Stimulated activated CD4-positive, alpha-beta T cell treated with anti-CD3 and anti-CD28 coated beads, Interleukin-1b, Interleukin-23, amount 100 ng/mL, for 48 hours (primary cell): ENCODE results near the gene GEMIN8.

Source experiments
- DNase-seq: peaks from one replicate; pipeline ENCODE4 v3.0.0-alpha.2; 2020

Gene GEMIN8, protein sequence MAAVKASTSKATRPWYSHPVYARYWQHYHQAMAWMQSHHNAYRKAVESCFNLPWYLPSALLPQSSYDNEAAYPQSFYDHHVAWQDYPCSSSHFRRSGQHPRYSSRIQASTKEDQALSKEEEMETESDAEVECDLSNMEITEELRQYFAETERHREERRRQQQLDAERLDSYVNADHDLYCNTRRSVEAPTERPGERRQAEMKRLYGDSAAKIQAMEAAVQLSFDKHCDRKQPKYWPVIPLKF

DNA sequence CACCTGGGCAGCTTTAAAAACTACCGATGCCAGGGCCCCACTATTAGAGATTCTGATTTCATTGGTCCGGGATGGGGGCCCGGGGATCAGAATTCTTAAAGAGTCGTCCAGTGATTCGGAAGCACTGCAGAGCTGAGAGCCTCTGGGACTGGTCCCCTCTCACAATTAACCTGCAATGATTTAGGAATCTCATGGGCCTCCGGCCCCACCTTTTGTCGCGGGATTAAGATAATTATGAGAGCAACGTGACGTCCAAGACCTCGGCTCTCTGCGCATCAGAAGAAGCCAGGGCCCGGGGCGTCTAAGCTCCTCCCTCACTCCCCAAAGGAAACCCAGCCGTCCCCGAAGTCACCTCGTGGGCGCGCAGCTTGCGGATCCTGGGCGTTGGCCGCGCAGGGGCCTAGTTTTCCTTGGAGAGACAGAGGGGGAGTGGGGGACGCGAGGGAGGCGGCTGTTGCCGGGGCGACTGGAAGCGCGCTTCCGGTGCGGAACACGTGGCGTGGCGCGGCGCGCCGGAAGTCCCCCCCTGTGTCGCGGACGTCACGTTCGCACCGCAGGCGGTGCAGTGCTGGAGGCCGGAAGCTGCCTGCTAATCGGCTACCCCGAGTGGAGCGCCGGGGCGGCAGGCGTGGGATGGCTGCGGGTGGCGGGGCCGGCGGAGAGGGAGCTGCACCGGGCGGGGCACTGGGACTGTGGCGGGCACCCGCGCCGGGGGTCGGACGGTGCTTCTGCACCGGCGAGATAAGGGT is at the start of gene GEMIN8:
TSS of gene GEMIN8 (minus strand) at position 468 of the 749 bp plus-strand sequence. CDS start 8,414 bp downstream, outside the sequence.
- peak; percentile 85 for DNase-seq

DNA sequence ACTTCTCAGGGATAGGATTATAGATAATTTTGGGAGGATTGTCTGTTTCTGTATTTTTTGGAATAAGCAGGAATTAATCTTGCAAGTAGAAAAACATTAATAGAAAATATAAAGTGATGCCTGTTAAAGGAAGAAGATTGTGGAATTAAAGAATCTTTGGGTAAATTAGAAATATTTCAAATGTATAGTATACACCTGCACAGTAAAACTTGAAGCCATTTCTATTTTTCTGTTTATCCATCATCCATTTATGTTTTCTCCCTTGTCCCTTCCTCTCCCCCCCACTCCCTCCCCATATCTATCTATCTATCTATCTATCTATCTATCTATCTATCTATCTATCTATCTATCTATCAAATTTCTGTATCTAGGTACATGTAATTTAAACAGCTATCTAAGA is 46.9 kb upstream of the GEMIN8 start:
- DNase-seq: no peak

DNA sequence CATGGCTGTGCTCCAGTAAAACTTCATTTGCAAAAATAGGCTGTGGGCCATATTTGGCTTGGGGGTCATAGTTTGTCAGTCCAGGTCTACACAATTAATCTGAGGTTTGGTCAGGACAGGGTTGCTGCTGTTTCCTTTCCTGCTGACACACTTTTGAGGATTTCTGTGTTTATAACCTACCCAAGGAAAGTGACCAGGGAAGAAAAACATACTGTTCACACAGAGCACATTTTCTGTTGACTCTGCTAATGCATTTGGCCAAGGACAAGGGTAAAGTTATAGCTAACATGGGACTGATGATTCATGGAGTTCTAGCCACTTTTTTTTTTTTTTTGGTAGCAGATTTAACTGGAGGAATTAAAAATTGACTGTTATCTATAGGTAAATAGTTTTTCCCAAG is 43.9 kb upstream of the GEMIN8 start:
- DNase-seq: no peak

DNA sequence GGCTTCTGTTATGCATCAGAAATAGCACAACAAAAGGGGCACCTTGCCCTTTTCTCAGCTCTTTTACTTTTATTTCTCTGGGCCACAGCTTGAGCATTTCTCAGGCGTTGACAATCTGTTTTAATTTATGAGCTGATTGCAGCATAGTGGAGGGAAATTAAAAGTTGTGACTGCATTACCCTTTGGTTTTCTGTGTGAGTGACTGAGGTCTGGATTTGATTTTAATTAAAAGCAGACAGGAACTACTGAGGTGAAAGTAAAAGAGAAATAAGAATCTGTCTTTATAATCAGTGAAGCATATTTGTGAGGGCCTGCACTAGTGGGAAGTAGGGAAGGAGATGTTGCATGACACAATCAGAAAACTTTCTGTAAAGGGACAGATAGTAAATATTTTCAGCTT is 43.4 kb upstream of the GEMIN8 start:
- no peak for DNase-seq

DNA sequence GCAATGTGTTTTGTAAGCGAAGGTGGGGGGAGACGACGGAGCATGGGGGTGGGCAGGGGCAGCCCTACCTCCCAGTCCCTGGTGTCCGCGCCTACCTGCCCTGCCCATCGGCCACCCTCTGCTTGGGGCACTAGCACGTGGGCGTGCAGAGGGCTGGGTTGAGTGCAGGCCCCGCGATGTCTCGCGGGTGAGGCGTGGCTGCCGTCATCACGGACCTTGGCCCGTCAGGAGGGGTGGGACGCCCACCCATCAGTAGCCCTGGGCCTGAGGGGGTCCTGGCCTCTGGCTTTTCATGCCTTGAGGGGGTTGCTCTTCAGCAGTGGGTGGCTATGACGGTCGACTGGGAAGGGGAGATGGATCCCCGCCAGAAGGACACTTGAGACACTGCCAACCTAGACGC is 36.1 kb upstream of the GEMIN8 start:
- DNase-seq: no peak

DNA sequence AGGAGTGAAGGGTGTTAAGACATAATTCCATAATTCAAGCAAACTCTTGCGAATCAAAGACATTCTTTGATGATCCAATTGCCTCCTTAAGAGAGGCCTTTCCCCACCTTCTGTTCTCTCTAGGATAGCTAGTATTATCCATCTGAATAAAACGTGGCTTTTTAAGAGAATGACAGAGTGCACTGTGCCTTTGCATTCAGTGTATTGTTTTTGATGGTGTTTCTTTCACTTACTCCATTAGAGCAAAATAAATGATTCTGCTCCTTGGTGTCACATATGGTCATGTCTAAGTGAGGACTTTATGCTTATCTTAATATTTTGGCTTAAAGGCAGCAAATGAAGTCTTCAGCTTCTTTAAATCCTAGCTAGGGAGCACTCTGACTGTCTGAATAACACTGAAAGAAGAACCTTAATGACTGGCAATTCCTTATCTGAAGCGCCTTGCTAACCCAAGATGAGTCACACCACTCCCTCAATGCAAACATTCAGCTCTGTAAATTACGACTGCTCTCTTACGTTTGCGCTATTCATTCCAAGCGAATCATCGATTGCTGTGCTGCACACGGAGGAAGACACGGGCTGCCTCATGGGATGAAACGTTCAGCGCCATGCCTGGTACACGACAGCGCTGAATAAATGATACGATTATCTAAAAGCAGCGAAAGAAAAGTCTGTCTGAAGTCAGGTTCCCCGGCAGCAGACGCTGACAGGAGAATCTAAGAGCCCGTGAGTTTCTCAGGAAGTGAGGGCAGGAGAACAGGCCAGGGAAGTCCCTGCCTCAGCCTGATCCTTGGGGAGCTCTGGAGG is 35.1 kb upstream of the GEMIN8 start:
- no peak for DNase-seq

DNA sequence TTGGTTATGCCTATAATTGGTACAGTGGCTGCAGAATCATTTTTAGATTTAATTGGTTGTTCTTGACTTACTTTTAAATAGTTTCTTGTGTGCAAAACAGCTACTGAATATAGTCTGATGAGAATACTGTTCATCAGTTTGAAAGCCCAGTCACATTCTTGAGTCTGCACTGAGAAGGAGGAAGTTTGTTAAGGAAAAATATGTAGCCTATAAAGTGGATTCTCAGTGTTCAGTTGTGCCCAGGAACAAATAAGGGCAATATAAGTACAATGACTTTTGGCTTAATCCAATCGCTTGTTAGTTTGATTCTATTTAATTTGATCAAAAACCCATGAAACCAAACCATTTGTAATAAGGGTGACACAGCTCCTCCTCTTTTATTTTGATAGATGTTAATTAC is 32.8 kb upstream of the GEMIN8 start:
- DNase-seq: no peak

DNA sequence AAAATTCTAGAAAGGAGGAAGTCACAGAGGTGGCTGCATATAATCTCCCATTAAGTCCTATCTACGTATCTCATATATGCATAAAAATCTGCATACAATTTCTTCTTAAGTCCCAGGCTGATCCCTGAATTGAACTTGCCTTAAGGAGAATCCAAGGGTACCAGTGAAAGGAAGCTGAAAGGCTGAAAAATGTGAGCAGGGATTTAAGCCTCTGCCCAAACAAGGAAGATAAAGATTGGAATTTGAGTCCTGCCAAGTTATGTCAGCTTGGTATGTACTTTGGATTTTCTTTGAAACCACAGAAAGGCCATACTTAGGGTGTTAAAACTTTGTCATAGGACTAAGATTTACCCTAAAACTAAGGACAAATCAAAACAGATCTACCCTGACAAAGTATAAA is 26.5 kb upstream of the GEMIN8 start:
- DNase-seq: no peak

DNA sequence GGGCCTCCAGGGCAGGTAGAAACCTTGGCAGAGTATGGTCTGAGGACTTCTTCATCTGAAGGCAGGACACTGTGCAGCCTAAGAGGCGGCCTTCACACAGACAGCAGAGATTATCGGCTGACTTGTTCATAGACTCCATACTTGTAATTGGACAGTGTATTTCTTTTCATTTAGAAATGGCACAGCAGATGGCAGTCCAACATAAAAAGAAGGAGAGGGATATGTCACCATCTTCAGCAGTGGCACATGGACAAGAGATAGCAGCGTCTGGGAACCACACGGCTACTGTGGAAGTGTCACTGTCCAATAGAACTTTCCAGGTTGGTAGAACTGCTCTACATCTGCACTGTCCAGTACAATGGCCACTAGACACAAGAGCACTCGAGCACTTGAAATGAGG is 21.7 kb upstream of the GEMIN8 start:
- DNase-seq: no peak

DNA sequence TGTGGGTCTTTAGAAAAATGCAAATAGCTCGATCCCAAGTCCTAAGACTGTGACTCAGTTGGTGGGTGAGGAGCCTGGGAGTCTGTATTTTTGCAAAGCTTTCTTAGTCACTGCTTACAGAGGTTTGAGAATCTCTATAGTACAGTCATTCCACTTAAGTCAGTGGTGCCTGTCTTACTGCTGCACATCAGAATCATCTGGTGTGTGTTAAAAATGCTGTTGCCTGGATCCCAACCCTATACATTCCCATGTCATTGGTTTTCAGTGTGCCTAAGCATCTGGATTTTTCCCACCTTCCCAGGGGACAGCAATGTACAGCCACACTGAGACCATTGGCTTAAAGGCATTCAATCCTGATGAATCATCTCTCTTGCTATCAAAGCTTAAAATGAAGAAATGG is 21.0 kb upstream of the GEMIN8 start:
- no peak for DNase-seq

DNA sequence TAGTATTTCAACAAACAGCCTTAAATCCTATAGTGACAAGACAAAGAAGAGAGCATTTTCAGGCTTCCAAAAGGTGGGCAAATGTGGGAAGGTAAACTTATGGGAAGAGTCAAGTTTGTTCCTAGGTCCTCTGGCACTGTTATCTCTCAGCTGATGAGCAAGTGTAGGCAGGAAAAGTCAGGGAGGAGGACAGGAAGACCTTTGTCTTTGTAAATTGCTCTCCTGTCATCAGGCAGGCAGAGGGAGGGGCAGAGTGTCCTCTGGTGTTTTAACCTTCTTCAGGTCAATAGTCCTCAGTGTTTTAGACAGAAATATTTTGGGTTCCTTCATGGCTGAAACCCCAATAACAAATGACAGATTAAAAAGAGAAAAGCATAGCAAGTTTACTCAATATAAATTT is 13.5 kb upstream of the GEMIN8 start:
- DNase-seq: no peak

DNA sequence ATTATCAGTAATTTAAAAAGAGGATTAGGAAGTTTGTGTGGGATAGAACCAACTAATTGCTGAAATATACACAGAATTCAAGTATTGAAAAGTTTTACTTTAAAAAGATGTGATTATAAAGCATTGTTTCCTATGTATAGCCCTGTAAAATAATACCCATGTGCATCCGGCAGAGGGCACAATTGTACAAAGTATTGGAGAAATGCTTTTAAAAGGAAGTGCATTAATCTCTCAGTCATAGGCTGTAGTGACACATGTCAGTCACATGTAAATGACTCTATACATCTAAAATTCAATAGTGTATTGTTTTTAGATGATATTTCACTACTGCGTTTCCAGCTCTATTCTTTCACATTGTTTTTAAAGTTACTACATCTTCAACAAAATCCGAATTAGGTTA is 9.7 kb upstream of the GEMIN8 start:
- peak; percentile 34 for DNase-seq

DNA sequence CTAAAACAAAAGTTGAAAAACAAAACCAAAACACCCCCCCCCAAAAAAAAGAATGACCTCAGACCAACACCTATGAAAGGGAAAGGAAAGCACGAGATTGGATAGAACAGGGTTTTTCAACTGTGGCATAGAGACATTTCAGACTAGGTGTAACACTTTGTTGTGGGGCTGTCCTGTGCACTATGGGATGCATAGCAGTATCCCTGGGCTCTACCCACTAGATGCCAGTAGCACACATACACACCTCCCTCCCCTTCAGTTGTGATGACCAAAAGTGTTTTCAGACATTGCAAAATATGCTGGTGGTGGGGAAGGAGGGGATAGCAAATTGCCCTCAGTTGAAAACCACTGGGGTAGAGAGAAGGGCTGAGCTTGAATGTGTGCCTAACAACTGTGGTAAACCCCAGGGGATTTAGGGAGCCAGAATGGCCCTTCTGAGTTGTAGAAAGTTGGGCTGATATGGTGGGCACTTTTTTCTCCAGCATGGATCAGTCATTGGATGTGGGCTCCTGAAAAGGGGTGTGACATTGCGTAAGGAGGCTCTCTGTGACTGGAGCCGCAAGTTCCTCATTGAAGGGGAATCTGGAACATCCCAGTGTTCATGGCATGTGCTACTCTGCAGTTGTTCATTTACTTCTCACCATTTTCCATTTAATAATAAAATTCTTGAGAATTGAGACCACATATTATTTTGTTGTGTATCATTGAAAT is 8.8 kb upstream of the GEMIN8 start:
- DNase-seq: no peak

DNA sequence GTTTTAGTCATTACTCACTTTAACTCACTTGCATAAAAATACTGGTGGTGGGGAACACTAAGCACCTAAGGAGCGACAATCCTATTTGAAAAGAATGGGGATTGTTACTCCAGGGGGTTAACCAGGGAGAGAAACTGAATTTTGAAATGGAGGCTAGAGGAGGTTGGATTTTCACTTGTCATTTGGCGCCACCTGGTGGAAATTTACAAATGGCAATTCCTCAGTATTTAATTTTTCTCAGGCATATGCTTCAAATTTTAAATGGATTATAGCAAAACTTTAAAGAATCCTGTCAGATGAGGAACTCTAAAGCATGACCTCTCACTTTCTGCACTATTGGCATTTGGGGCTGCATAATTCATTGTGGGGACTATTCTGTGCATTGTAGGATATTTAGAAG is 2.7 kb upstream of the GEMIN8 start:
- DNase-seq: peak; percentile 13

DNA sequence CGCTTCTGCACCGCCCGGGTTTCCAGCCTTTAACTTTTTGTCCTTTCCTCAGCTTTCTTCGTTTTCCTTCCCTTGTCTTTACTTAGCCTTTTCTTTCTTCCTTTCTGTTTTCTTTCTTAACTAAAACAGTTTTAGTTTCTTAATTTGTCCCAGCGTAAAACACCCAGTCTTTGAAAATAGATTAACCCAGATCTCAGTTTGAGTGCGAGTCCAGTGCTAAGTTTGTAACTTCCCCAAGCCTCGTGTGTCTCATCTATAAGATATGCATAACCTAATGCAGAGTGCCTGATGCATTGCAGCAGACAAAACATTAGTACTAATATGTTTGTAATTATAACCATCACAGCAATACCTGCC is 460 bp upstream of the GEMIN8 start:
- DNase-seq: no peak

DNA sequence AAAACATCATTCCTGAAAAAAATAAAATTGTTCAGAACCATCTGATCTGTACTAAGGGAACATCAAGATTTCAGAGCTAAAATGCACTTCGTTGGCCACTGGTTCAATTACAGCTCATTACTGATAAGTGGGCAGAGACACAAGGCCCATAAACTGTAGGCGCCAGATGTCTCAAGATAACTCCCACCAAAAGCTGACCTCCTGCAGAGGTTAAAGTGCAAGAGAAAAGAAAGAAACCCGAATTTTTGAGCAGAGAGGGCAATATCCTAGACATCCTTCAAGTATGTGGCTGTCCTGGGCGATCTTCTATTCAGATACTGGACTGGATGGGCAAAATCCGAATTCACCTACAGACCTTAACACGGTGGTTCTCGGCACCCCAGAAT is 660 bp downstream of the GEMIN8 start:
- DNase-seq: no peak

DNA sequence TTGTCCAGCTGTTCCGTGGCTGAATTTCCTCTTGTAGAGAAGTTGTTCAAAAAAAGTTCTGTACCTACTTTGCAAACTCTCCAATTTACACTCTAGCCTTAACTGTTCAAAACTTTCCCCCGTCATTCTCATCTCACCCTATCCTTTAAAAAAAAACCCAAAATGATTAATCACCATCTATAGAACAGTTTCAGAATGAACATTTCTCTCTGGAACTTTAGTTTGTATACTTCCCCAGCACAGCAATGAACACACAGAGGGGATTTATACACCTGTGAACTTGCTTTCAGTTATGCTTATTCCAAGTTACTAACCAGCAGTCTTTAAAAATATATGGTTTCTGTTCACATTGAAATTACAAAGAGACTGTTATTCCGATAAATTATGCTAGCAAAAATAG is 1.2 kb downstream of the GEMIN8 start:
- no peak for DNase-seq

DNA sequence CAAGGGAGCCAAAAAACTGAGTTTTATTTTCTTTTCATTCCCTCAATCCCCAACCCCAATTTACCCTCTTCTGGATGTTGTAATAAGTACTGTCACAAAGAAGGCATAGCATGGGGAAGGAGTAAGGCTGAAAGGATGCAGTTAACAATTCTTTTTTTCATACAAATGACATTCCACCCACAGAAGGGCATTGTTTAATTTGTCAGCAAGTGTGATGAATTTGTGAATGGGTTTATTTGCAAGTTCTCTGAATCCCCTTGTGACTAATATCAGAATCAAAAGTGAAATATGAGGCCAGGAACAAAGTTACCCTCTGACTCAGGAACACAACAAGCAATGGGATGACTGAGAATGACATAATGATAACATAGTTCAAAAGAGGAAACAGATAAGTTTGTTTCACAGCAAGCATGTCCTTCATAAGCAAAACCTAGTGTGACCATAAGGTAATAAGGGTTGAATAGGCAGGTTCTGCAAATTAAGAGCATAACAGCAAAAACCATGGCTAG is 2.1 kb downstream of the GEMIN8 start:
- DNase-seq: no peak

DNA sequence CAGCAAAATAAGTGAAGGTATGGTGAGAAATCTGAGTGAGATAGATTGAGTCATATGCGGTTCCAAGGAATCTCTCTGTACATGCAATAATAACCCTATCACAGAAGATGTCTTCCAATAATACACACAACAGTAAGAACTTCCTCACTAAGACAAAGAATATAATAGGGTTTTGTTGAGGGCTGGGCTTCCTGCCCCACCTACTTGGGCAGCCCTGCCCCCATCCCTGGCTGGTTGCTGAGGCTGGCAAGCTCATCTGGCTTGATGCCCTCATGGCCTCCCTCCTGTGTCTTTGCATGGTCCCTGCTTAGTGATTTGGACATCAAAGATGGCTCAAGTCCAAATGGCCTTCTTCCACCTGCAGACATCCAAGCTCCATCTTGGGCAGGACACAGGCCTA is 2.7 kb downstream of the GEMIN8 start:
- DNase-seq: peak; percentile 8

DNA sequence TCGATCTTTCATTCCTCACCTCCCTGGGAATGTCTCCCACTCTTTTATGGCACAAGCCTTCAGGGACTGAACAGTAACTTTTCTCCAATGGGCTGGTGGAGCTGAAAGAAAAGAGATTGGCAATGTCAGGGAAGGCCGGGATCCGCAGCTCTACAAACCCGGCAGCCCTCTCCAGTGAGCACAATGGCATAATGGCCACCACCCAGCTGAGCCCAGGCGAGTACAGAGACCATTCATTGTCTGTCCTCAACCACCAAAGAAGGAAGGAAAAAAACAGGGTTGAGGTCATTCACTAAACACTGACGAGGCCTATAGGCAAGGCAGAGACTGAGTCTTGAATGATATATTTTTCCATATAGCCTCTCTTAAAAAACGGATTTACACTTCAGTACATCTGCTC is 3.6 kb downstream of the GEMIN8 start:
- no peak for DNase-seq

DNA sequence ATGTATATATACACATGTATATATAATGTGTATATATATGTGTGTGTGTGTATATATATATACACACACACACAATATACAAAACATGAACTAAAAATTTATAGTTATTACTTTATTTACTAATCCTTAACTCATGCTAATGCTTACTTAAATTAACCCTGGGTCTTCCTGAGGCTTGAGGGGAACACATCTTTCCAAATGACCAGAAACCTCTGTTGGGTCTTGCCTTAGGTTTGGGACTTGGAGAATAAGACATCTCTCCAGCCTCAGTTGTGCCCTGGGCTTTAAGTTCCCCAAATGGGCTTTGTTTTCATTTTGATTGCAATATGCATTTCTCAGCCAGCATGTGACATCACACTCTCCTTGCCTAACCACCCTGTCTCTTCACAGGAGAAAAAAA is 7.7 kb downstream of the GEMIN8 start:
- DNase-seq: no peak

DNA sequence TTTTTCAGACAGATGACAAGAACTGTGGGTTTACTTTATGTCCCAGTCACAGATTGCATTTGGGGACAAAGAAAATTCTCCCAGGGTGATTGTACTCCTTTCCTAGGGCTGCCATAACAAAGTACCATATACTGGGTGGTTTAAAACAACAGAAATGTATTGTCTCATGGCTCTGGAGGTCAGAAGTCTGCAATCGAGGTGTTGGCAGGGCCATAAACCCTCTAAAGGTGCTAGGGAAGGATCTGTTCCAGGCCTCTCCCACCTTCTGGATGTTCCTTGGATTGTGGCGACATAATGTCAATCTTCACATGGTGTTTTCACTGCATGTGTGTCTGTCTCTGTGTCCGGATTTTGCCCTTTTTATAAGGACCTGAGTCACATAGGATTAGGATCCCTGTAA is 12.3 kb downstream of the GEMIN8 start:
- no peak for DNase-seq

DNA sequence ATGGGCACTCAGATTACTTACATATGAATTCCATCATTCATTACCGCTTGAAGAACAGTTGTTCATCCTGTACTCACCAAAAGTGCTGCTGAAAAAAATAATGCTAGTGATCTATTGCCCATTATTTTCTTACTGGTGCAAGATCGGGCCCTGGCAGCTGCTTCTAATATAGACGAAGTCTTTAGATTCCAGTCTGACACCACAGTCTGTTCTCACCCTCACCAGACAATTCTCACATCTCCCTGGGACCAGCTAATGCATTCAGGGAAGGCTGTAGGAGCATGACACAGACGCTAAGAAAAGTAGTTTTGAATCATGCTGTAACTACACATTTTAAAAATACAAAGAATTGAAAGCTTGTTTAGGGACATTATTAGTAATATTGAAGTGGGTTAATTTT is 13.8 kb downstream of the GEMIN8 start:
- no peak for DNase-seq
